Fibroblast of peridontal ligament (primary cell): ENCODE results near the gene PDCD5.

ENCODE experiments used
- DNase-seq: peaks from one replicate; pipeline ENCODE4 v3.0.0-alpha.2; 2010; ENCODE audit errors: extremely low read depth

Gene PDCD5

GRCh38 chr19:32631381-32631780, 50.4 kb downstream of the PDCD5 start:
- DNase-seq, result no peak
